Peyer's patch (tissue), 4 donors: Measurements from ENCODE around the gene MRAS.

ENCODE experiments used
- POLR2A ChIP-seq, 2 donors: fragments of 450-650 bp; IDR thresholded peaks; one replicate each; pipeline ENCODE4 v1.5.1; 2017; ENCODE audit warnings: antibody characterized with exemption in 2 of 2, mild to moderate bottlenecking in 2 of 2, moderate library complexity in 2 of 2
- TF ChIP-seq, protein P1 (sequence below), 6 experiments: fragments of 450-650 bp in 4 of 6; fragments of 200-600 bp in 2 of 6; sonication (generic) in 1 of 6; IDR thresholded peaks; one replicate each; pipeline ENCODE4 v1.5.1; 2017 to 2019; ENCODE audit warnings: antibody characterized with exemption in 6 of 6, mild to moderate bottlenecking in 3 of 6, moderate library complexity in 1 of 6

DNA sequence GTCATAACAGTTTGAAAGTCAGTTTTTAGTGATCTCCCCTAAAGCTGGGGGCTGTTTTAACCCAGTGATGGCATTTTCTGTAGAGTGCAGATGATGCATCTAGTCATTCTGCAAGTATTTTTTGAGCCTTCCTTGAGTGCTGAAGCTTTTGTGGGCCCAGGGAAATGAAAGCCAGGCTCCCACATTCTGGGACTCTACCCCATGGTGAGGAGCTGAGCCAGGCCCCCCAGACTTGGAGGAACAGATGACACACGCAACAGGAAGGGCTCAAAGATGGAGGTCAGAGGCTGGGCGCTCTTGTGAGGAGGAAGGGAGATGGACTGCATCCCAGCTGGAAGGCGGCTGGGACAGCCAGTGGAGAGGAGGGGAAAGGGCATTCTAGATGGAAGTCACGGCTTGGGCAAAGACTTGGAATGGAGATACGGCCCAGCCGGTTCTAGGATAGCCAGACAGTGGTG lies 40.8 kb downstream of the MRAS start:
- TF ChIP-seq, protein P1, sequence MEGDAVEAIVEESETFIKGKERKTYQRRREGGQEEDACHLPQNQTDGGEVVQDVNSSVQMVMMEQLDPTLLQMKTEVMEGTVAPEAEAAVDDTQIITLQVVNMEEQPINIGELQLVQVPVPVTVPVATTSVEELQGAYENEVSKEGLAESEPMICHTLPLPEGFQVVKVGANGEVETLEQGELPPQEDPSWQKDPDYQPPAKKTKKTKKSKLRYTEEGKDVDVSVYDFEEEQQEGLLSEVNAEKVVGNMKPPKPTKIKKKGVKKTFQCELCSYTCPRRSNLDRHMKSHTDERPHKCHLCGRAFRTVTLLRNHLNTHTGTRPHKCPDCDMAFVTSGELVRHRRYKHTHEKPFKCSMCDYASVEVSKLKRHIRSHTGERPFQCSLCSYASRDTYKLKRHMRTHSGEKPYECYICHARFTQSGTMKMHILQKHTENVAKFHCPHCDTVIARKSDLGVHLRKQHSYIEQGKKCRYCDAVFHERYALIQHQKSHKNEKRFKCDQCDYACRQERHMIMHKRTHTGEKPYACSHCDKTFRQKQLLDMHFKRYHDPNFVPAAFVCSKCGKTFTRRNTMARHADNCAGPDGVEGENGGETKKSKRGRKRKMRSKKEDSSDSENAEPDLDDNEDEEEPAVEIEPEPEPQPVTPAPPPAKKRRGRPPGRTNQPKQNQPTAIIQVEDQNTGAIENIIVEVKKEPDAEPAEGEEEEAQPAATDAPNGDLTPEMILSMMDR (IDR thresholded peaks at IDR 0.05), result no peak
- TF ChIP-seq POLR2A (IDR thresholded peaks at IDR 0.05), result no peak
